ENCODE data around the gene UBL5.

The UBL5 gene

DNA sequence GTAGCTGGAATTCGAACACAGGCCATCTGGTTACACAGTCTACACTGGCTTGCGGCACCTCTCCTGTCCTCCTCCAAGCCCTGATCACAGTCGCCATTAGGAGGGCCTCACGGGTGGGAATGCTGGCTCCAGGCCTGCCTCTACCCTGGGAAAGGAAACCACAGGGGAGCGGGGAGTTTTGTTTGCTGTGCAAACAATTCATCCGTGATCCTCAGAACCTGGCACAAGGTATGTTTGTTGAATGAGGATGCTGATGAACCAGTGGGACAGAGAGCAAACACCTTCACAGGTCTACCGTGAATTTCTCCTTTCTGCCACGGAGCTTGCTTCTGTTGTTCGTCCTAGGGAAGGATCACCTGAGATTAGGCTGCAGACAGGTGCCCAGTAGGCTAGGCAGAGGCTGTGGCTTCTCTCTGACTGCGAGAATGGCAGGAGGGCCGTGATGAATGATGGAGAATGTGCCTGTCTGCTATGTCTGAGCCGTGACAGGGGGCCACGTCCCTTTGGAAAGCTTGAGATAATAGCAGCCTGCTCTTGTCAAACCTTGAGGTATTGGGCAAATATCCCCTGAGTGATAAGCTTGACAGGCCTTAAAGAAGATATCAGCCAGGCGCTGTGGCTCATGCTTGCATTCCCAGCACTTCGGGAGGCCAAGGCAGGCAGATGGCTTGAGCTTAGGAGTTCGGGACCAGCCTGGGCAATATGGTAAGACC lies 44.1 kb downstream of the UBL5 start (continued):
- TF ChIP-seq PPARA (CRISPR knock-in tag; IDR thresholded peaks at IDR 0.05; ENCODE audit: borderline replicate concordance): no peak
- TF ChIP-seq SNAI2 (CRISPR knock-in tag; IDR thresholded peaks at IDR 0.05): no peak
- TF ChIP-seq, protein P1, sequence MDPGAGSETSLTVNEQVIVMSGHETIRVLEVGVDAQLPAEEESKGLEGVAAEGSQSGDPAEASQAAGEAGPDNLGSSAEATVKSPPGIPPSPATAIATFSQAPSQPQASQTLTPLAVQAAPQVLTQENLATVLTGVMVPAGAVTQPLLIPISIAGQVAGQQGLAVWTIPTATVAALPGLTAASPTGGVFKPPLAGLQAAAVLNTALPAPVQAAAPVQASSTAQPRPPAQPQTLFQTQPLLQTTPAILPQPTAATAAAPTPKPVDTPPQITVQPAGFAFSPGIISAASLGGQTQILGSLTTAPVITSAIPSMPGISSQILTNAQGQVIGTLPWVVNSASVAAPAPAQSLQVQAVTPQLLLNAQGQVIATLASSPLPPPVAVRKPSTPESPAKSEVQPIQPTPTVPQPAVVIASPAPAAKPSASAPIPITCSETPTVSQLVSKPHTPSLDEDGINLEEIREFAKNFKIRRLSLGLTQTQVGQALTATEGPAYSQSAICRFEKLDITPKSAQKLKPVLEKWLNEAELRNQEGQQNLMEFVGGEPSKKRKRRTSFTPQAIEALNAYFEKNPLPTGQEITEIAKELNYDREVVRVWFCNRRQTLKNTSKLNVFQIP (CRISPR knock-in tag; IDR thresholded peaks at IDR 0.05; ENCODE audit: borderline replicate concordance, low read depth): no peak

DNA sequence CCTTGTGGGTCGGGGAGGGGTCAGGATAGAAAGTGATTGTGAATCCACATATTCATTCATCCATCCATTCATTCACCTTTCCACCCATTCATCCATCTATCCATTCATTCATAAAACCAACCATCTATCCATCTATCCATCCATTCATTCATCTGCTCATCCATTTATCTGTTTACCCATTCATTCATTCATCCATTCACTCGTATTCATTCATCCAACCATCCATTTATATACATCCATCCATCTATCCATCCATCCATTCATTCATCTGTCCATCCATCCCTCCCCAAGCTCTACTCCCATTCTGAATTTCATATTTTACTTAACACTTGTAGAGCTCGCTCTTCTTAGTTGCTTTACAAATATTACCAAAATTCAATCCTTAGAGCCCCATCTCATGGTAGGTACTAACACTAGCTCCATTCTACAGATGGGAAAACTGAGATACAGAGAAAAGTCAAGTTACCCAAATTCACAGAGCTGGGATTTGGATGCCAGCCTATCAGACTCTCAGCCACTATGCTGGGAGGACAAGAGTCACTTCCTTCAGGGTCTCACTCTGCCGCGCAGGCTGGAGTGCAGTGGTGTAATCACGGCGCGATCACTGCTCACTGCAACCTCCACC lies 45.0 kb downstream of the UBL5 start:
- ATAC-seq: no peak
- TF ChIP-seq TOX (CRISPR knock-in tag; IDR thresholded peaks at IDR 0.05; ENCODE audit: borderline replicate concordance) (no peak), OSR1 (CRISPR knock-in tag; IDR thresholded peaks at IDR 0.05) (no peak), GLIS3 (CRISPR knock-in tag; IDR thresholded peaks at IDR 0.05) (no peak), ZNF70 (CRISPR knock-in tag; IDR thresholded peaks at IDR 0.05) (no peak), ZFP30 (CRISPR knock-in tag; IDR thresholded peaks at IDR 0.05) (no peak)
- TF ChIP-seq, protein P2, sequence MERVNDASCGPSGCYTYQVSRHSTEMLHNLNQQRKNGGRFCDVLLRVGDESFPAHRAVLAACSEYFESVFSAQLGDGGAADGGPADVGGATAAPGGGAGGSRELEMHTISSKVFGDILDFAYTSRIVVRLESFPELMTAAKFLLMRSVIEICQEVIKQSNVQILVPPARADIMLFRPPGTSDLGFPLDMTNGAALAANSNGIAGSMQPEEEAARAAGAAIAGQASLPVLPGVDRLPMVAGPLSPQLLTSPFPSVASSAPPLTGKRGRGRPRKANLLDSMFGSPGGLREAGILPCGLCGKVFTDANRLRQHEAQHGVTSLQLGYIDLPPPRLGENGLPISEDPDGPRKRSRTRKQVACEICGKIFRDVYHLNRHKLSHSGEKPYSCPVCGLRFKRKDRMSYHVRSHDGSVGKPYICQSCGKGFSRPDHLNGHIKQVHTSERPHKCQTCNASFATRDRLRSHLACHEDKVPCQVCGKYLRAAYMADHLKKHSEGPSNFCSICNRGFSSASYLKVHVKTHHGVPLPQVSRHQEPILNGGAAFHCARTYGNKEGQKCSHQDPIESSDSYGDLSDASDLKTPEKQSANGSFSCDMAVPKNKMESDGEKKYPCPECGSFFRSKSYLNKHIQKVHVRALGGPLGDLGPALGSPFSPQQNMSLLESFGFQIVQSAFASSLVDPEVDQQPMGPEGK (CRISPR knock-in tag; IDR thresholded peaks at IDR 0.05; ENCODE audit: borderline replicate concordance): no peak

DNA sequence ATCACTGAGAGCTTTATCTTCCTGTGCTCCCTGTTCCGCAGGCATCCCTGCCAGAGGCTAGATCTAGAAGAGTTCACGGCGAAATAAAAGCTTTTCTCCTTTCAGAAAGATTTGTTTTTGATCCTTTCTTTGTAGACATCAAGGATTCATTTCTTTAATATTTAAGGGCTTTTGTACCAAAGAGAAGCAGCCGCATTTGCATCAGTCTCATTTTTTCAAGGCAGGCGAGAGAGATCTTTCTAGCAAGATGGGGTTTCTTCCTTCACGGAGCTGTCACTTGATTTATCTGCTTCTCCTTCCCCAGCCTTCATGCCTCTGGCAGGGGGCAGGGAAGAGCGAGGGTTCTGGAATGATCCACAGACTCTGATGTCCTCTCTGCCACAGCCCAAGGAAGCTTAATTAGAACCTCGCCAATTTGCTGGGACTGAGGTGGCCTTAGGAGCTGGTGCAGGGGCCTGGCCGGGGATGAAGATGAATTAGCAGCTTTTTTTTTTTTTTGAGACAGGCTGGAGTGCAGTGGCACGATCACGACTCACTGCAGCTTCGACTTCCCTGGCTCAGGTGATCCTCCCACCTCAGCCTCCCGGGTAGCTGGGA lies 47.4 kb downstream of the UBL5 start:
- no peak for TF ChIP-seq GLIS3 (CRISPR knock-in tag; IDR thresholded peaks at IDR 0.05)
- TF ChIP-seq ISL1 (CRISPR knock-in tag; IDR thresholded peaks at IDR 0.05): no peak
- TF ChIP-seq ZC3H10 (CRISPR knock-in tag; IDR thresholded peaks at IDR 0.05): no peak
- TF ChIP-seq, protein P1 (CRISPR knock-in tag; IDR thresholded peaks at IDR 0.05; ENCODE audit: borderline replicate concordance, low read depth): no peak
- TF ChIP-seq OSR1 (CRISPR knock-in tag; IDR thresholded peaks at IDR 0.05): no peak
- no peak for TF ChIP-seq TCF4 (CRISPR knock-in tag; IDR thresholded peaks at IDR 0.05; ENCODE audit: borderline replicate concordance)
- TF ChIP-seq SNAI2 (CRISPR knock-in tag; IDR thresholded peaks at IDR 0.05): no peak
- TF ChIP-seq, protein P2 (CRISPR knock-in tag; IDR thresholded peaks at IDR 0.05; ENCODE audit: borderline replicate concordance): no peak
- TF ChIP-seq TOX (CRISPR knock-in tag; IDR thresholded peaks at IDR 0.05; ENCODE audit: borderline replicate concordance): no peak
- TF ChIP-seq PPARA (CRISPR knock-in tag; IDR thresholded peaks at IDR 0.05; ENCODE audit: borderline replicate concordance): no peak
- TF ChIP-seq ZFP30 (CRISPR knock-in tag; IDR thresholded peaks at IDR 0.05): no peak
- TF ChIP-seq ESRRG (CRISPR knock-in tag; IDR thresholded peaks at IDR 0.05): no peak
- no peak for TF ChIP-seq BACH2 (CRISPR knock-in tag; IDR thresholded peaks at IDR 0.05; ENCODE audit: borderline replicate concordance)
- no peak for TF ChIP-seq ZNF565 (CRISPR knock-in tag; conservative IDR thresholded peaks at IDR 0.05; ENCODE audit: low read depth)
- no peak for ATAC-seq

DNA sequence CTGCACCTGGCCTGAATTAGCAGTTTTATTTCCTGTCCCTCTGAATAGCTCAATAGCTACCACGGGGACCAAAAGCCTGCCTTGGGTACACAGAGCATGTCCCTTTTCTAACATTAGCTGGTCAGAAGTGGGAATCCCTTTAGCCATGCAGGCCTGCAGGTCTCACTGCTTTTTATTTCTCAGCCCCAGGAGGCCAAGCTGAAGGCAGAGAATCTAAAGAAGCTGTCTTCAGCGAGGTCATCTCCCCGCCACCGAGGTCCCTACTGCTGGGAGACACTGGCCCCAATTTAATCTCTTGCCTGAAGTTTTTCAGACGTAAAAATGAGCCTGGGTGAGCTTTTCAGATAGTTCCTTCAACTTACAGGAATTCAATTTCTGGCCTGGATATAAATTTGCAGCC lies 48.1 kb downstream of the UBL5 start:
- no peak for ATAC-seq
- TF ChIP-seq TOX (CRISPR knock-in tag; IDR thresholded peaks at IDR 0.05; ENCODE audit: borderline replicate concordance) (no peak), GLIS3 (CRISPR knock-in tag; IDR thresholded peaks at IDR 0.05) (no peak), ZNF70 (CRISPR knock-in tag; IDR thresholded peaks at IDR 0.05) (no peak), ARNTL (CRISPR knock-in tag; IDR thresholded peaks at IDR 0.05; ENCODE audit: borderline replicate concordance, low read depth) (no peak), RARB (CRISPR knock-in tag; IDR thresholded peaks at IDR 0.05) (no peak), PPARA (CRISPR knock-in tag; IDR thresholded peaks at IDR 0.05; ENCODE audit: borderline replicate concordance) (no peak), ZNF8 (CRISPR knock-in tag; IDR thresholded peaks at IDR 0.05) (no peak)
- TF ChIP-seq, protein P1 (CRISPR knock-in tag; IDR thresholded peaks at IDR 0.05; ENCODE audit: borderline replicate concordance, low read depth): no peak
